ENCODE measurements around the gene FNBP1.

DNA sequence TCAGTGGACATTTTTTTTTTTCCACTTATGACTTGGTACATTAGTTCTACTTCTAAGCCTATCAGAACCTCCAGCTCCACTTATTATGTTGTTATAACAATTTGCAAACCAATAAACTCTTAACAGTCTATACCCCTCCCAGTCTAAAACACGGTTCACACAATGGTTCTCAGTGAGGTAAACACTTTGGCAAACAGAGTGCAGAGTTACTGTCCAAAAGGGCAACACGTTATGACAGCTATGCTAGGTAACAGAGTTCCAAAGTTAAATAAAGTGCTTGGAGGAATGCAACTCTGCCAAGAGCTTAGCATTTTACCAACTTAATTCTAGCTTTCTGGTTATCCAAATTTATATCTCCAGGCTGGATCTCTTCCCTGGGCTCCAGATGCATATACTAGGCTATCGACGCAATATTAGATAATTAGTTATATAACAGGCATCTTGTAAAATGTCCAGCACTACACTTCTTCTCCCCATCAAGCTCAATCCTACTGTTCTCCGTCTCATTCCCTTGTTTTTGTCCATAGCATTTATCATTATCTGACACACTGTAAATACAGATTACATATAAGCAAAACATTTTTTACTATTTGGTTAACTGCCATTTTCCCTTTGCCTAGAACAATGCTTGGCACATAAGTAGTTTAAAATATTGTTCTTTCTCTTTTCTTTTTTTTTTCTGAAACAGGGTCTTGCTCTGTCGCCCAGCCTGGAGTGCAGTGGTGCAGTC is 14.3 kb downstream of the FNBP1 start:
- TF ChIP-seq CTCF (conservative IDR thresholded peaks at IDR 0.05) (no peak), EZH2 (IDR thresholded peaks at IDR 0.05; ENCODE audit: low read depth) (no peak)

Data from PC-9 (cell line).